ENCODE measurements around the gene POLDIP3. TPM values are rescaled to one million over a fixed set of nuclear protein-coding genes. Genes with fewer than 3 reads are reported as not detected.
A peak's percentile ranks its signal among the peaks of the same experiment; 100 is the strongest.

Gene POLDIP3
- total RNA-seq, 5 donors from 2014 or later (not counting 1 experiment from before 2014, with no cell fraction given): 66.5 to 83.8 (median 81.0) TPM

GRCh38 chr22:42626431-42626830, 11.7 kb upstream of the POLDIP3 start:
- Mint-ChIP-seq H3K4me3 (no peak overlapping the region), H3K27ac (no peak overlapping the region), H3K36me3 (peaks cover 18% of the 10 kb centered on the region), H3K9me3 (no peaks in the 10 kb centered on the region), H3K4me1 (peaks cover 2 to 4% (median 3%) of the 10 kb centered on the region in 3 donors), H3K27me3 (no peaks in the 10 kb centered on the region)
- Histone ChIP-seq H3K36me3 (ENCODE audit: control insufficient read depth in 2 of 2, extremely low read depth in 1 of 2, insufficient read depth in 1 of 2, low read length in 1 of 2) (peaks cover 41 to 64% of the 10 kb centered on the region in 2 donors), H3K4me3 (ENCODE audit: control insufficient read depth in 1 of 2, extremely low read depth in 1 of 2, low read length in 1 of 2) (no peak overlapping the region), H3K27me3 (replicated peaks in 1 of 2; ENCODE audit: control insufficient read depth in 2 of 2, extremely low read depth in 1 of 2, insufficient read depth in 2 of 2, low read length in 1 of 2) (no peaks in the 10 kb centered on the region), H3K9me3 (no peaks in the 10 kb centered on the region), H3K27ac (ENCODE audit: low read length) (no peak overlapping the region), H3K4me1 (ENCODE audit: control insufficient read depth in 1 of 2, extremely low read depth in 1 of 2, insufficient read depth in 2 of 2, low read length in 2 of 2) (peaks cover 0 to 3% of the 10 kb centered on the region in 2 experiments)
- CTCF ChIA-PET: no interaction called here
- DNase-seq (no peak), ATAC-seq (replicated peaks in 1 of 4) (no peak)
- POLR2A ChIA-PET: no interaction called here
- WGBS (ENCODE audit: insufficient coverage): 100% methylated on average over 3 of the region's 7 CpGs

GRCh38 chr22:42625416-42625815, 10.7 kb upstream of the POLDIP3 start:
- no peaks in the 10 kb centered on the region for H3K9me3 ChIP-seq
- POLR2A ChIA-PET: interaction anchor here in 1 of 2 donors (0.5 kb wide), 1 partner anchor 14 kb away, joined by 3 read pairs; no protein-coding TSS in a partner anchor
- Mint-ChIP-seq H3K36me3 (peaks cover 18% of the 10 kb centered on the region), H3K4me3 (no peak overlapping the region), H3K9me3 (no peaks in the 10 kb centered on the region), H3K4me1 (peaks cover 4 to 7% (median 4%) of the 10 kb centered on the region in 3 donors), H3K27me3 (no peaks in the 10 kb centered on the region), H3K27ac (no peak overlapping the region)
- CTCF ChIA-PET: interaction anchor here in 1 of 2 donors (0.5 to 0.9 kb wide), 2 partner anchors 12 to 152 kb away, joined by 3 read pairs; no protein-coding TSS in a partner anchor
- peaks cover 0 to 3% of the 10 kb centered on the region in 2 experiments for H3K4me1 ChIP-seq (ENCODE audit: control insufficient read depth in 1 of 2, extremely low read depth in 1 of 2, insufficient read depth in 2 of 2, low read length in 2 of 2)
- ATAC-seq (replicated peaks in 1 of 4) (no peak), DNase-seq (no peak)
- no peak overlapping the region for H3K27ac ChIP-seq (ENCODE audit: low read length)
- no peaks in the 10 kb centered on the region for H3K27me3 ChIP-seq (replicated peaks in 1 of 2; ENCODE audit: control insufficient read depth in 2 of 2, extremely low read depth in 1 of 2, insufficient read depth in 2 of 2, low read length in 1 of 2)
- 70% methylated on average over 2 of the region's 15 CpGs for WGBS (ENCODE audit: insufficient coverage)
- H3K36me3 ChIP-seq (ENCODE audit: control insufficient read depth in 2 of 2, extremely low read depth in 1 of 2, insufficient read depth in 1 of 2, low read length in 1 of 2): peaks cover 31 to 54% of the 10 kb centered on the region in 2 donors
- H3K4me3 ChIP-seq (ENCODE audit: control insufficient read depth in 1 of 2, extremely low read depth in 1 of 2, low read length in 1 of 2): no peak overlapping the region

GRCh38 chr22:42624551-42625106, 9.9 kb upstream of the POLDIP3 start:
- Mint-ChIP-seq H3K27me3 (no peaks in the 10 kb centered on the region), H3K9me3 (no peaks in the 10 kb centered on the region), H3K4me3 (no peak overlapping the region), H3K36me3 (peaks cover 15% of the 10 kb centered on the region), H3K27ac (no peak overlapping the region), H3K4me1 (peaks cover 4 to 7% (median 4%) of the 10 kb centered on the region in 3 donors)
- POLR2A ChIA-PET: interaction anchor here in 1 of 2 donors (0.5 to 0.7 kb wide), 2 partner anchors 14 to 42 kb away, joined by 3 to 7 read pairs; no protein-coding TSS in a partner anchor
- H3K4me1 ChIP-seq (ENCODE audit: control insufficient read depth in 1 of 2, extremely low read depth in 1 of 2, insufficient read depth in 2 of 2, low read length in 2 of 2): peaks cover 0 to 3% of the 10 kb centered on the region in 2 experiments
- WGBS (ENCODE audit: insufficient coverage): 97% methylated on average over 6 of the region's 12 CpGs
- CTCF ChIA-PET: interaction anchor here in 1 of 2 donors (0.5 to 0.9 kb wide), 3 partner anchors 12 to 151 kb away, joined by 3 to 7 read pairs (median 3); no protein-coding TSS in a partner anchor
- no peak for DNase-seq
- no peaks in the 10 kb centered on the region for H3K9me3 ChIP-seq
- H3K27me3 ChIP-seq (replicated peaks in 1 of 2; ENCODE audit: control insufficient read depth in 2 of 2, extremely low read depth in 1 of 2, insufficient read depth in 2 of 2, low read length in 1 of 2): no peaks in the 10 kb centered on the region
- ATAC-seq (replicated peaks in 1 of 4): no peak
- H3K36me3 ChIP-seq (ENCODE audit: control insufficient read depth in 2 of 2, extremely low read depth in 1 of 2, insufficient read depth in 1 of 2, low read length in 1 of 2): peaks cover 26 to 48% of the 10 kb centered on the region in 2 donors
- no peak overlapping the region for H3K4me3 ChIP-seq (ENCODE audit: control insufficient read depth in 1 of 2, extremely low read depth in 1 of 2, low read length in 1 of 2)
- no peak overlapping the region for H3K27ac ChIP-seq (ENCODE audit: low read length)

- Mint-ChIP-seq H3K4me3 (no peak overlapping the region), H3K27ac (no peak overlapping the region), H3K27me3 (no peaks in the 10 kb centered on the region), H3K9me3 (no peaks in the 10 kb centered on the region), H3K36me3 (peaks cover 15% of the 10 kb centered on the region), H3K4me1 (peaks cover 4 to 7% (median 4%) of the 10 kb centered on the region in 3 donors)
- no peak for ATAC-seq (replicated peaks in 1 of 4)
- Histone ChIP-seq H3K4me1 (ENCODE audit: control insufficient read depth in 1 of 2, extremely low read depth in 1 of 2, insufficient read depth in 2 of 2, low read length in 2 of 2) (peaks cover 0 to 3% of the 10 kb centered on the region in 2 experiments), H3K9me3 (no peaks in the 10 kb centered on the region), H3K27me3 (replicated peaks in 1 of 2; ENCODE audit: control insufficient read depth in 2 of 2, extremely low read depth in 1 of 2, insufficient read depth in 2 of 2, low read length in 1 of 2) (no peaks in the 10 kb centered on the region), H3K4me3 (ENCODE audit: control insufficient read depth in 1 of 2, extremely low read depth in 1 of 2, low read length in 1 of 2) (no peak overlapping the region), H3K36me3 (ENCODE audit: control insufficient read depth in 2 of 2, extremely low read depth in 1 of 2, insufficient read depth in 1 of 2, low read length in 1 of 2) (peaks cover 20 to 52% of the 10 kb centered on the region in 2 donors), H3K27ac (ENCODE audit: low read length) (no peak overlapping the region)
- ChIA-PET CTCF (interaction anchor here in 1 of 2 donors (0.6 kb wide), 1 partner anchor 28 kb away, joined by 7 read pairs; no protein-coding TSS in a partner anchor), POLR2A (interaction anchor here in 1 of 2 donors (0.7 to 1.3 kb wide), 2 partner anchors 13 to 43 kb away, joined by 3 to 7 read pairs; no protein-coding TSS in a partner anchor)
- 94% methylated on average over 26 of the region's 29 CpGs for WGBS (ENCODE audit: insufficient coverage)
- DNase-seq: no peak
Observed at GRCh38 chr22:42623756-42624441, 9.2 kb upstream of the POLDIP3 start.

- H3K9me3 Mint-ChIP-seq: no peaks in the 10 kb centered on the region
- POLR2A ChIA-PET: interaction anchor here in 1 of 2 donors (1.3 kb wide), 1 partner anchor 13 kb away, joined by 3 read pairs; no protein-coding TSS in a partner anchor
- Histone ChIP-seq H3K4me3 (ENCODE audit: control insufficient read depth in 1 of 2, extremely low read depth in 1 of 2, low read length in 1 of 2) (no peak overlapping the region), H3K36me3 (ENCODE audit: control insufficient read depth in 2 of 2, extremely low read depth in 1 of 2, insufficient read depth in 1 of 2, low read length in 1 of 2) (peaks cover 15 to 47% of the 10 kb centered on the region in 2 donors), H3K27ac (ENCODE audit: low read length) (no peak overlapping the region), H3K4me1 (ENCODE audit: control insufficient read depth in 1 of 2, extremely low read depth in 1 of 2, insufficient read depth in 2 of 2, low read length in 2 of 2) (peaks cover 0 to 3% of the 10 kb centered on the region in 2 experiments), H3K27me3 (replicated peaks in 1 of 2; ENCODE audit: control insufficient read depth in 2 of 2, extremely low read depth in 1 of 2, insufficient read depth in 2 of 2, low read length in 1 of 2) (no peaks in the 10 kb centered on the region), H3K9me3 (no peaks in the 10 kb centered on the region)
- peaks cover 4 to 7% (median 4%) of the 10 kb centered on the region in 3 donors for H3K4me1 Mint-ChIP-seq
- H3K27ac Mint-ChIP-seq: no peak overlapping the region
- no peaks in the 10 kb centered on the region for H3K27me3 Mint-ChIP-seq
- H3K36me3 Mint-ChIP-seq: peaks cover 14% of the 10 kb centered on the region
- ATAC-seq (replicated peaks in 1 of 4) (no peak), DNase-seq (peak in 1 of 35 experiments; percentile 28)
- H3K4me3 Mint-ChIP-seq: no peak overlapping the region
- CTCF ChIA-PET: no interaction called here
- WGBS (ENCODE audit: insufficient coverage): 85% methylated on average over 18 of the region's 18 CpGs
Observed at GRCh38 chr22:42623301-42623751, 8.6 kb upstream of the POLDIP3 start.

GRCh38 chr22:42622061-42622710, 7.5 kb upstream of the POLDIP3 start:
- Histone ChIP-seq H3K4me1 (ENCODE audit: control insufficient read depth in 1 of 2, extremely low read depth in 1 of 2, insufficient read depth in 2 of 2, low read length in 2 of 2) (peaks cover 0 to 3% of the 10 kb centered on the region in 2 experiments), H3K27ac (ENCODE audit: low read length) (no peak overlapping the region), H3K4me3 (ENCODE audit: control insufficient read depth in 1 of 2, extremely low read depth in 1 of 2, low read length in 1 of 2) (no peak overlapping the region), H3K9me3 (no peaks in the 10 kb centered on the region), H3K27me3 (replicated peaks in 1 of 2; ENCODE audit: control insufficient read depth in 2 of 2, extremely low read depth in 1 of 2, insufficient read depth in 2 of 2, low read length in 1 of 2) (no peaks in the 10 kb centered on the region), H3K36me3 (ENCODE audit: control insufficient read depth in 2 of 2, extremely low read depth in 1 of 2, insufficient read depth in 1 of 2, low read length in 1 of 2) (peaks cover 15 to 36% of the 10 kb centered on the region in 2 donors)
- DNase-seq: no peak
- Mint-ChIP-seq H3K27ac (peak overlapping the region in 1 of 2 donors; percentile 28), H3K27me3 (no peaks in the 10 kb centered on the region), H3K9me3 (no peaks in the 10 kb centered on the region), H3K36me3 (peaks cover 11% of the 10 kb centered on the region), H3K4me1 (peaks cover 4 to 8% (median 7%) of the 10 kb centered on the region in 3 donors), H3K4me3 (no peak overlapping the region)
- WGBS (ENCODE audit: insufficient coverage): 95% methylated on average over 10 of the region's 20 CpGs
- ATAC-seq (replicated peaks in 1 of 4): no peak
- POLR2A ChIA-PET: interaction anchor here in 1 of 2 donors (0.7 to 1.3 kb wide), 2 partner anchors 15 to 16 kb away, joined by 3 read pairs; no protein-coding TSS in a partner anchor
- CTCF ChIA-PET: interaction anchor here (0.6 to 1.0 kb wide), 2 partner anchors 15 to 675 kb away, joined by 3 to 5 read pairs; no protein-coding TSS in a partner anchor

Data from T-cell (primary cell).